ENCODE results near the gene ZP1.
A peak's percentile ranks its signal among the peaks of the same experiment; 100 is the strongest.

Gene ZP1

GRCh38 chr11:60831143-60831500, 36.2 kb upstream of the ZP1 start:
- no peak overlapping the region for H4K91ac ChIP-seq (ENCODE audit: low read length)
- no peak overlapping the region for H3K4me3 ChIP-seq (ENCODE audit: insufficient read depth in 1 of 2, low read depth in 1 of 2, low read length in 2 of 2)
- H2BK120ac ChIP-seq (ENCODE audit: low read depth, low read length): no peak overlapping the region
- H3K23ac ChIP-seq (ENCODE audit: low read length in 2 of 2): no peak overlapping the region
- H4K8ac ChIP-seq (ENCODE audit: low read length): no peak overlapping the region
- no peak overlapping the region for H2BK15ac ChIP-seq (ENCODE audit: low read depth, poor library complexity, severe bottlenecking)
- no peak overlapping the region for H2AK5ac ChIP-seq (ENCODE audit: low read length, severe bottlenecking)
- H3K4ac ChIP-seq (ENCODE audit: low read depth in 1 of 2, low read length in 2 of 2): no peak overlapping the region
- no peaks in the 10 kb centered on the region for H3K36me3 ChIP-seq (ENCODE audit: control insufficient read depth in 1 of 2, insufficient read depth in 2 of 2, low read depth in 1 of 2, low read length in 2 of 2)
- no peak overlapping the region for H3K4me2 ChIP-seq (ENCODE audit: low read length, poor library complexity, severe bottlenecking)
- no peak overlapping the region for H2BK5ac ChIP-seq (ENCODE audit: low read depth, low read length, poor library complexity, severe bottlenecking)
- peak; percentile 69 for DNase-seq
- 22% methylated on average over 8 of the region's 8 CpGs for WGBS
- H3K79me1 ChIP-seq (replicated peaks; ENCODE audit: low read length, poor library complexity, severe bottlenecking): no peaks in the 10 kb centered on the region
- H2AFZ ChIP-seq (ENCODE audit: low read depth, low read length): no peak overlapping the region
- peak overlapping the region; percentile 4 for H3K9ac ChIP-seq (ENCODE audit: low read length)
- peaks cover 6% of the 10 kb centered on the region for H3K4me1 ChIP-seq (ENCODE audit: control insufficient read depth, insufficient read depth, low read depth, low read length)
- no peak overlapping the region for H3K14ac ChIP-seq (ENCODE audit: low read length in 2 of 2)
- H3K27ac ChIP-seq (ENCODE audit: low read length, poor library complexity, severe bottlenecking): no peak overlapping the region
- H3K27me3 ChIP-seq (ENCODE audit: control insufficient read depth in 1 of 2, insufficient read depth in 1 of 2, low read length in 2 of 2): peaks cover 0 to 32% of the 10 kb centered on the region in 2 experiments
- H3K9me3 ChIP-seq (ENCODE audit: control insufficient read depth, low read length): no peaks in the 10 kb centered on the region
- no peak overlapping the region for H2BK12ac ChIP-seq (ENCODE audit: low read length in 2 of 2)
- no peak overlapping the region for H3K18ac ChIP-seq (ENCODE audit: low read depth in 1 of 2, low read length in 2 of 2)

- no peaks in the 10 kb centered on the region for H3K79me1 ChIP-seq (replicated peaks; ENCODE audit: low read length, poor library complexity, severe bottlenecking)
- H2AK5ac ChIP-seq (ENCODE audit: low read length, severe bottlenecking): no peak overlapping the region
- no peak overlapping the region for H2BK15ac ChIP-seq (ENCODE audit: low read depth, poor library complexity, severe bottlenecking)
- no peak overlapping the region for H3K4me2 ChIP-seq (ENCODE audit: low read length, poor library complexity, severe bottlenecking)
- peaks cover 0 to 32% of the 10 kb centered on the region in 2 experiments for H3K27me3 ChIP-seq (ENCODE audit: control insufficient read depth in 1 of 2, insufficient read depth in 1 of 2, low read length in 2 of 2)
- H3K27ac ChIP-seq (ENCODE audit: low read length, poor library complexity, severe bottlenecking): no peak overlapping the region
- no peaks in the 10 kb centered on the region for H3K36me3 ChIP-seq (ENCODE audit: control insufficient read depth in 1 of 2, insufficient read depth in 2 of 2, low read depth in 1 of 2, low read length in 2 of 2)
- H2BK120ac ChIP-seq (ENCODE audit: low read depth, low read length): no peak overlapping the region
- no peak overlapping the region for H3K23ac ChIP-seq (ENCODE audit: low read length in 2 of 2)
- no peaks in the 10 kb centered on the region for H3K9me3 ChIP-seq (ENCODE audit: control insufficient read depth, low read length)
- no peak overlapping the region for H3K4me3 ChIP-seq (ENCODE audit: insufficient read depth in 1 of 2, low read depth in 1 of 2, low read length in 2 of 2)
- no peak overlapping the region for H4K91ac ChIP-seq (ENCODE audit: low read length)
- no peak overlapping the region for H2BK12ac ChIP-seq (ENCODE audit: low read length in 2 of 2)
- H3K4me1 ChIP-seq (ENCODE audit: control insufficient read depth, insufficient read depth, low read depth, low read length): peaks cover 6% of the 10 kb centered on the region
- H3K14ac ChIP-seq (ENCODE audit: low read length in 2 of 2): no peak overlapping the region
- no peak overlapping the region for H3K18ac ChIP-seq (ENCODE audit: low read depth in 1 of 2, low read length in 2 of 2)
- H2AFZ ChIP-seq (ENCODE audit: low read depth, low read length): no peak overlapping the region
- H3K4ac ChIP-seq (ENCODE audit: low read depth in 1 of 2, low read length in 2 of 2): no peak overlapping the region
- H2BK5ac ChIP-seq (ENCODE audit: low read depth, low read length, poor library complexity, severe bottlenecking): no peak overlapping the region
- peak; percentile 61 for DNase-seq
- no peak overlapping the region for H3K9ac ChIP-seq (ENCODE audit: low read length)
- 70% methylated on average over 7 of the region's 7 CpGs for WGBS
- no peak overlapping the region for H4K8ac ChIP-seq (ENCODE audit: low read length)
Observed at GRCh38 chr11:60831501-60832079, 35.8 kb upstream of the ZP1 start.

GRCh38 chr11:60834742-60835533, 32.4 kb upstream of the ZP1 start:
- H3K14ac ChIP-seq (ENCODE audit: low read length in 2 of 2): no peak overlapping the region
- H3K36me3 ChIP-seq (ENCODE audit: control insufficient read depth in 1 of 2, insufficient read depth in 2 of 2, low read depth in 1 of 2, low read length in 2 of 2): no peaks in the 10 kb centered on the region
- no peaks in the 10 kb centered on the region for H3K27me3 ChIP-seq (ENCODE audit: control insufficient read depth in 1 of 2, insufficient read depth in 1 of 2, low read length in 2 of 2)
- H3K23ac ChIP-seq (ENCODE audit: low read length in 2 of 2): no peak overlapping the region
- H2AK5ac ChIP-seq (ENCODE audit: low read length, severe bottlenecking): no peak overlapping the region
- peaks cover 12% of the 10 kb centered on the region for H3K4me1 ChIP-seq (ENCODE audit: control insufficient read depth, insufficient read depth, low read depth, low read length)
- H3K9me3 ChIP-seq (ENCODE audit: control insufficient read depth, low read length): no peaks in the 10 kb centered on the region
- H2AFZ ChIP-seq (ENCODE audit: low read depth, low read length): no peak overlapping the region
- H2BK5ac ChIP-seq (ENCODE audit: low read depth, low read length, poor library complexity, severe bottlenecking): no peak overlapping the region
- no peak overlapping the region for H4K91ac ChIP-seq (ENCODE audit: low read length)
- H2BK120ac ChIP-seq (ENCODE audit: low read depth, low read length): no peak overlapping the region
- H4K8ac ChIP-seq (ENCODE audit: low read length): no peak overlapping the region
- no peaks in the 10 kb centered on the region for H3K79me1 ChIP-seq (replicated peaks; ENCODE audit: low read length, poor library complexity, severe bottlenecking)
- no peak overlapping the region for H3K9ac ChIP-seq (ENCODE audit: low read length)
- no peak overlapping the region for H3K18ac ChIP-seq (ENCODE audit: low read depth in 1 of 2, low read length in 2 of 2)
- no peak overlapping the region for H3K4ac ChIP-seq (ENCODE audit: low read depth in 1 of 2, low read length in 2 of 2)
- no peak overlapping the region for H3K27ac ChIP-seq (ENCODE audit: low read length, poor library complexity, severe bottlenecking)
- H3K4me2 ChIP-seq (ENCODE audit: low read length, poor library complexity, severe bottlenecking): no peak overlapping the region
- 91% methylated on average over 5 of the region's 7 CpGs for WGBS
- no peak overlapping the region for H2BK12ac ChIP-seq (ENCODE audit: low read length in 2 of 2)
- DNase-seq: no peak
- no peak overlapping the region for H2BK15ac ChIP-seq (ENCODE audit: low read depth, poor library complexity, severe bottlenecking)
- H3K4me3 ChIP-seq (ENCODE audit: insufficient read depth in 1 of 2, low read depth in 1 of 2, low read length in 2 of 2): no peak overlapping the region

GRCh38 chr11:60835534-60835846, 31.9 kb upstream of the ZP1 start:
- no peak overlapping the region for H3K14ac ChIP-seq (ENCODE audit: low read length in 2 of 2)
- no peaks in the 10 kb centered on the region for H3K27me3 ChIP-seq (ENCODE audit: control insufficient read depth in 1 of 2, insufficient read depth in 1 of 2, low read length in 2 of 2)
- no peak overlapping the region for H2BK5ac ChIP-seq (ENCODE audit: low read depth, low read length, poor library complexity, severe bottlenecking)
- H2BK12ac ChIP-seq (ENCODE audit: low read length in 2 of 2): no peak overlapping the region
- H3K4me3 ChIP-seq (ENCODE audit: insufficient read depth in 1 of 2, low read depth in 1 of 2, low read length in 2 of 2): no peak overlapping the region
- peaks cover 14% of the 10 kb centered on the region for H3K4me1 ChIP-seq (ENCODE audit: control insufficient read depth, insufficient read depth, low read depth, low read length)
- no peak overlapping the region for H2AFZ ChIP-seq (ENCODE audit: low read depth, low read length)
- H3K79me1 ChIP-seq (replicated peaks; ENCODE audit: low read length, poor library complexity, severe bottlenecking): no peaks in the 10 kb centered on the region
- no peak overlapping the region for H4K8ac ChIP-seq (ENCODE audit: low read length)
- no peak overlapping the region for H3K23ac ChIP-seq (ENCODE audit: low read length in 2 of 2)
- H2BK15ac ChIP-seq (ENCODE audit: low read depth, poor library complexity, severe bottlenecking): no peak overlapping the region
- H2BK120ac ChIP-seq (ENCODE audit: low read depth, low read length): no peak overlapping the region
- no peak overlapping the region for H3K9ac ChIP-seq (ENCODE audit: low read length)
- H3K36me3 ChIP-seq (ENCODE audit: control insufficient read depth in 1 of 2, insufficient read depth in 2 of 2, low read depth in 1 of 2, low read length in 2 of 2): no peaks in the 10 kb centered on the region
- 72% methylated on average over 2 of the region's 3 CpGs for whole genome bisulfite sequencing
- H3K18ac ChIP-seq (ENCODE audit: low read depth in 1 of 2, low read length in 2 of 2): no peak overlapping the region
- no peak for DNase-seq
- H3K9me3 ChIP-seq (ENCODE audit: control insufficient read depth, low read length): no peaks in the 10 kb centered on the region
- H2AK5ac ChIP-seq (ENCODE audit: low read length, severe bottlenecking): no peak overlapping the region
- H4K91ac ChIP-seq (ENCODE audit: low read length): no peak overlapping the region
- H3K4ac ChIP-seq (ENCODE audit: low read depth in 1 of 2, low read length in 2 of 2): no peak overlapping the region
- no peak overlapping the region for H3K27ac ChIP-seq (ENCODE audit: low read length, poor library complexity, severe bottlenecking)
- H3K4me2 ChIP-seq (ENCODE audit: low read length, poor library complexity, severe bottlenecking): no peak overlapping the region
